LoVo (cell line): ENCODE results near the gene PBRM1.

Experiments
- DNase-seq: peaks from one replicate; pipeline ENCODE4 v3.0.0-alpha.2; 2016; ENCODE audit warnings: low spot score

Gene PBRM1

DNA sequence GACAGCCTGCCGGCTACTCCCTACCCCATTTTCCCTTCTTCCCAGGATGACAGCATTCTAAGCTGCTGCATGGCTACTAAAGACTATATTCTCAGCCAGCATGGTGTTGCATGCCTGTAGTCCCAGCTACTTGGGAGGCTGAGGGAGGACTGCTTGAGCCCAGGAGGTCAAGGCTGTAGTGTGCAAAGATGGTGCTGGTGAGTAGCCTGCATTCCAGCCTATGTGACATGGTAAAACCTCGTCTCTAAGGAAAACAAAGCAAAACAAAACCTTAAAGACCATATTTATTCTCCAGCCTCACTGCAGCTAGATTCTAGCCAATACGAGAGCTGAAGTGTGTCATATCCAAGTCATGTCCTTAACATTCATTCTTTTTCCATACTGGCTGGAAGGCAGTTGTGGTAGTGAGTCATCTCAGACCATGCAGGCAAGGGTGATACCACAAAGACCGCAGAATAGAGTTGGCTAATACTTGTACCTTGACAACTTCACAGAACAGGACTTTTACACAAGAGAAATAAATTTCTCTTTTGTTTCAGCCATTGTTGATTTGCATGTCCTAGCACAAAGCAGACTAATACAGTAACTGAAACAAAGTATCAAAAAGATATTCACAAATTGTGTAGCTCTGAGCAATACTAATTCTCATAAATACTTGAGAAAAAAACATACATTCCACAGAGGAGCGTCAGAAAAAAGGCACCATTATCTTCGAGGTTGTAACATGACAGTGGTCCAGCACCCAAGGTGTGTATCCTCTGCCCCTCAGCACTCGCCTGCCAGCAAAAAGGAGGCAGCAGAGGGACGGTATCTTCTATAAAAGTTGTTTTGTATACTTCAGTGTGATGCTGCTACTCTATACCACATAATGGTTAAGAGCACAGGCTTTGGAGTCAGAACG is 14.8 kb downstream of the PBRM1 start:
- peak; percentile 54 for DNase-seq

DNA sequence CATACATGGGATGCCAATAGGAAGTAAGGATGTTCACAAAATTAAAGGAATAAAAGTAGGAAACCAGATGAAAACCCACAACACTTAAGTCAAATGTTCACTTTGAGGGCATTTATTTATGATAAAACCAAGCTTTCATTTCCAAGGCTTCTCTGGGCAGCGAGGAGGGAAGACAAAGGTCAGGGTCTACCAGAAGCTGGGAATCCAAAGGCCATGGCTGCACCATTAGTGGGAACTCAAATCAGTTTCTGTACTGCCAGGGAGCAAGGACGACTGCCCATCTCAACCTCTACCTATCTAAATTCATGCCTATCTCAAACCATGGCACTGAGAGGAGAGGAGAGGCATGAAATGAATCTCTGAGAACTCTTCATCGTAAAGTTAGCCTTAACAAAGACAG is 22.6 kb downstream of the PBRM1 start:
- no peak for DNase-seq

DNA sequence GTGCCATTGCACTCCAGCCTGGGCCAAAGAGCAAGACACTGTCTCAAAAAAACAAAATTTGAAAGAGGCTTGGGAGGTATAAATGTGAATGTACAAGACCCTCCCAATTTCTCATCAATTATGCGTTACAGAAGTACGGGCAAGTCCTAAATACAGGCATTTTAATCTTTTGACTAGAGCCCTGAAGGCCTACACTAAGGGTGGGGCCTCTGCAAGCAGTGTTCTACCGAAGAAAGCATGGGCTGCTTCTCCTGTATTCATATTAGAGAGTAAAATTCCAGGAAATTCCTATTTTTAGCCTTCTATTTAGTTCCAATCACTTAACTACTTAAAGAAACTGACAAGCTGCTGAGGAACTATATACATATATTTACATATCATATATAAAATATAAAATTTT is 25.7 kb downstream of the PBRM1 start:
- no peak for DNase-seq

GRCh38 chr3:52655895-52656294 is 29.8 kb downstream of the PBRM1 start:
- DNase-seq, result no peak

- DNase-seq, result no peak
Observed at GRCh38 chr3:52651592-52651991, 34.1 kb downstream of the PBRM1 start.

- DNase-seq, result no peak
Observed at GRCh38 chr3:52650439-52650838, 35.3 kb downstream of the PBRM1 start.

DNA sequence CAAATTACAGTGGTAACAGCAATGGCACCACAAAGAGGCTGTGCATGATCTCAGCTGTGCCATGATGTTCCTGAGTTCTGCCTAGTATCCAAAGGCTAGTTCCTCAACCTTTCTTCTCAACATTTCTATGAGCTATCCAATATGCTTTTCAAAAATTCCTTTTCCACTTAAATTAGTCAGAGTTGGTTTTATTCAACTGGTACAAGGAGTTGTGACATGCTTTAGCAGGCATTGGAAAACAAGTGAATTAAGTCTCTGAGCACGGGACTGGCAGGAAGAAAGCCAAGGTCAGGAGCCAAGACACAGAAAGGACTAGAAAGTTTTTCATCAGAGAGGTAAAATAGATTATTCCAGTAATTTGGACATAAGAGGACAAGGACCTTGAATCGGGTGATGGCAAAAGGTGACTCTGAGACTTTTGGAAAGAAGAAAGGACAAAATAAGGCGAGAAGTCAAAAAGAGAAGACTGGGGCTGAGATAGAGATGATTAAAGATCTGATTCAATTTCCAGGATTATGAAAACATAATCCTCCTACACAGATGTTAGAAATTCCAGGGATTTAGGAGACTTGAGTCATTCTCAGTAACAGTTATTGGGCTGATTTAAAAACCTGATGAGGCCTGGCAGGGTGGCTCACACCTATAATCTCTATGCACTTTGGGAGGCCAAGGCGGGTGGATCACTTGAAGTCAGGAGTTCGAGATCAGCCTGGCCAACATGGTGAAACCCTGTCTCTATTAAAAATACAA is 36.1 kb downstream of the PBRM1 start:
- no peak for DNase-seq

DNA sequence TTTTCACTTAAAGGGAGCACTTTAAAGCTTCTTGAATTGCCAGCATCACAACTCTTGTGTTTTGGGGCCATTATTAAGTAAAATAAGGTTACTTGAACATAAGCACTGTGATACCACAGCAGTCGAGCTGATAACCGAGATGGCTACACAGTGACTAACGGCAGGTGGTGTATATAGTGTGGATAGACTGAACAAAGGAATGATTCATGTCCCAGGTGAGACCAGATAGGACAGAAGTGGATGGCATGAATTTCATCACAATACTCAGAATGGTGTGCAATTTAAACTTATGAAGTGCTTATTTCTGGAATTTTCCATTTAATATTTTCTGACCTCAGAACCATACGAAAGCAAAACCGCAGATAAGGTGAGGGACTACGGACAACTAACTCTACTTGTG is 40.2 kb downstream of the PBRM1 start:
- no peak for DNase-seq

GRCh38 chr3:52636673-52637072 is 49.0 kb downstream of the PBRM1 start:
- DNase-seq, result peak; percentile 58

DNA sequence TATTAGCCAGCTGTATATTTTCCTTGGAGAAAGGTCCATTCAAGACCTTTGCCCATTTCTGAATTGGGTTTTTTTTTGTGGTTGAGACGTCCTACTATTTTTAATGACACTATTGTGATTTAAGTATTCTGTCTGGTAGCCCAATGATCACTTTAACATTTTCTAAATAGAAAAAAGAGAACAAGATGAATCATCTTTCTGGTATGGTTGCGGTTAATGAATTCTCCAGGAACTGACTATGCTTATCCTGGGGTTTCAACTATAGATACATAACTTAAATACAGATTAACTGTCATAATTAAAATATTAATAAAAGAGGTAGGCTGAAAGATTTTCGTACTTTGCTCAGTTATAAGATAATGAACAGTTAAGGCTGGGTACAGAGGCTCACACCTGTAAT is 51.9 kb downstream of the PBRM1 start:
- no peak for DNase-seq

DNA sequence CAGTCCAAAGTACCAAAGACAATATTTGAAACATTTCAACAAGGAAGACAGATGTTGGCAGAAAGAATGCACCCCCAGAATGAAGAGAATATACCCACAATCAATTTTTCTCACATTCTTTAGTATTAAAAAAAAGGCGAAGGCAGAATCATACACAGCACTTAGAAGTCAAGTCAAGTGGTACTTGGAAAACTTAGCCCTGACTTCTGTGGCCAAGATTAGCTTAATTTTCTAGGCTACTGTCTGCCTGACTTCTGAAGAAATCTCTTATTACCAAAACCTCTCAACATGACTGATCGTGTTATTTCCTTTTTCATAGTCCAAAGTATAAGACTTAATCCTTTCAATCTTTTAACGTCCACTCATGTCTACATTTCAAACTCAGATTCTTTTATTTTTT is 60.7 kb downstream of the PBRM1 start:
- DNase-seq, result no peak

- DNase-seq, result no peak
Observed at GRCh38 chr3:52623234-52623792, 62.4 kb downstream of the PBRM1 start.

GRCh38 chr3:52620580-52620979 is 65.1 kb downstream of the PBRM1 start:
- DNase-seq, result no peak

DNA sequence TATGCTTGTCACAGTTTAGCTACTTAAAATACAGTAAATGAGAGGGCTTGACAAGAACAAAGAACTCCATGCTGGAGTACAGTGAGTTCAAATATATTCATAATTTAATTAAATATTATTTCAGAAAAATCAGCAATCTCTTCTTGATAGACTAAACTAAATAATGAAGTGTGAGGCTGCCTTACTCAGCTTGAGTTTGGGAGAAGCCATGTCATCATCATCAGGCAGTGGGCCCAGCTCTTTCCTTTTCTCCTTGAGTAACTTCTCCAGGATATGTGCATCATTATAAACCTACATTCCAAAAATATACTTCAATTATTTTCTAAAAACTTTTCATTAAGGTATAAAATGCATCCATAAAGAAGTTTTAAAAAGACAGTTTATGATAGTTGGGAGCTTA is 70.5 kb downstream of the PBRM1 start:
- DNase-seq, result no peak

DNA sequence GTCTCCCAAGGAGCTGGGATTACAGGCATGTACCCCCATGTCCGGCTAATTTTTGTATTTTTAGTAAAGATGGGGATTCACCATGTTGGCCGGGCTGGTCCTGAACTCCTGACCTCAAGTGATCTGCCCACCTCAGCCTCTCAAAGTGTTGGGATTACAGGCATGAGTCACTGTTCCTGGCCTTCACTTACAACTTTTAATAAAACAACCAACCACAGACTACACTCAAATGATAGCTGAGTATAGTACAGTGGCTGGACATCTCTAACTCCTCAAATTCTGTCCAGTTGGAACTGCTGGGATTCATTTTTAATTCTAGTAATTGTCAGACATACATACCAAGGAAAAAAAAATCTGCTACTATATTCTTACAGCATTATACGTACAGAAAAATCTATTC is 71.0 kb downstream of the PBRM1 start:
- no peak for DNase-seq

GRCh38 chr3:52609316-52609815 is 76.3 kb downstream of the PBRM1 start:
- no peak for DNase-seq

DNA sequence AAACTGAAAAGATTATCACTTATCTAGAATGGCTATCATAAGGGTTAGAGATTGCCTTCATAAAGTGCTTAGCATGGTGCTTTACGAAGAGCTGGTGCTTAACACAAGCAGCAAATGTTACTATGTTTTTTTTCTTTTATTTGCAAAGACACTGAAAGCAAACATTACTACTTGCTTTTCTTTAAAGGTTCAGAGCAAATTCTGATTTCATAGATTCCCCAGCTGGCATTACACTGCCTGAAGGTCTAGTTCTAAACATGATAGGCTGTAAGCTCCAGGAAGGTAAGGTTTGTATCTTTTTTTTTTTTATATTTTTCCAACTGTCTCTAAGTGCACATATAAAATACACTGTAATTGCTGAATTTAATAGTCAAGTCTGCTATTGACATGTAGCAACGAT is 77.4 kb downstream of the PBRM1 start:
- no peak for DNase-seq

GRCh38 chr3:52606373-52607085 is 79.2 kb downstream of the PBRM1 start:
- DNase-seq, result peak; percentile 86

- no peak for DNase-seq
Observed at GRCh38 chr3:52600258-52600657, 85.5 kb downstream of the PBRM1 start.

DNA sequence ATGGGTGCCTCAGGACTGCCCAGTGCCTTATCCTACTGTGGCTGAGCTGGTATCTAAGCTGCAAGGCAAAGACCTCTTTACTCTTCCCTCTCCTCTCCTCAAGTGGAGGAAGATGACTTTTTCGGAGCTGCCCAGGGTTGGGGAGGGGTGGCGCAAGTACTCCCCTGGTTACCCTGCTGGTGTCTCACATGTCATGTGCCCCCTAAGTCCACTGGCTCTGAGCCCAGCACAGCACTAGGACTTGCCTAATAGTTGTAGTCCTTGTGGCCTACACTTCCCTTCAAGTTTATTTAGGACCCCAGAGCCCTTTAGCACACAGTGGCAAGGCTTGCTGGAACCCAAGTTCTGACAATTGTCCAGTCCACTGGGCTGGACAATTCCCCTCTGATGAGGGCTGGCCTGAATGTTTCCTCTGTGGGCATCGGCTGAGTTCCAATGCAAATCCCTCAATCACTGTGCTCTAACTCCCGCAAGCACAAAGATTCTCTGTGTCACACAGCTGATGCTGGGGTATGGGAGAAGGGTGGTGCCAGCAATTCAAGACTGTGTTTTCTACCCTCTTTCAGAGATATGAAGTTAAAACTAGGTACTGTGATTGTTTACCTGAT is 89.0 kb downstream of the PBRM1 start:
- no peak for DNase-seq

DNA sequence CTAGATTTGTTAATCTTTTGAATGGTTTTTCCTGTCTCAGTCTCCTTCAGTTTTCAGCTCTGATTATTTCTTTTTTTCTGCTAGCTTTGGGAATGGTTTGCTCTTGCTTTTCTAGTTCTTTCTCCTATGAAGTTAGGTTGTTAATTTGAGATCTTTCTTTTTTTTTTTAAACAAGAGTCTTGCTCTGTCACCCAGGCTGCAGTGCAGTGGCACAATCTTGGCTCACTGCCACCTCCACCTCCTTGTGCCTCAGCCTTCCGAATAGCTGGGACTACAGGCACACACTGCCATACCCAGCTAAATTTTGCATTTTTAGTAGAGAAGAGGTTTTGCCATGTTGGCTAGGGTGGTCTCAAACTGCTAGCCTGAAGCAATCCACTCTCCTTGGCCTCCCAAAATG is 92.6 kb downstream of the PBRM1 start:
- DNase-seq, result no peak
